CD14-positive monocyte (primary cell): ENCODE results near the gene GLIPR1L2. TPM values are rescaled to one million over a fixed set of nuclear protein-coding genes. Genes with fewer than 3 reads are reported as not detected.

ENCODE experiments used
- DNase-seq, 3 donors: peaks; one replicate each; pipeline ENCODE4 v3.0.0-alpha.2; 2011 to 2022
- H2AFZ ChIP-seq: 2 replicates; pipeline ENCODE4 v1.6.0; 2012; ENCODE audit warnings: mild to moderate bottlenecking, low read depth, low read length, inconsistent platforms; ENCODE audit not compliant: insufficient read depth, poor library complexity, severe bottlenecking
- H3K27ac ChIP-seq, 2 donors: 1 replicate in 1 of 2; 2 replicates in 1 of 2; pipeline ENCODE4 v1.5.1; 2012 to 2013; ENCODE audit warnings: low read length in 2 of 2, control low read depth in 1 of 2, inconsistent platforms in 1 of 2, low read depth in 1 of 2, mild to moderate bottlenecking in 1 of 2
- H3K27me3 ChIP-seq, 2 donors: one replicate each; pipeline versions ENCODE4 v1.6.0 to v1.6.1; 2011 to 2013; ENCODE audit warnings: low read length in 2 of 2; ENCODE audit not compliant: control insufficient read depth in 2 of 2, insufficient read depth in 2 of 2
- H3K36me3 ChIP-seq, 2 donors: replicated peaks in 1 of 2; 1 replicate in 1 of 2; 2 replicates in 1 of 2; pipeline versions ENCODE4 v1.5.1 to v1.6.1; 2012 to 2013; ENCODE audit warnings: low read length in 2 of 2, control low read depth in 1 of 2, inconsistent platforms in 1 of 2, mild to moderate bottlenecking in 1 of 2; ENCODE audit not compliant: insufficient read depth in 2 of 2, control insufficient read depth in 1 of 2
- H3K4me1 ChIP-seq, 2 donors: 1 replicate in 1 of 2; 2 replicates in 1 of 2; pipeline versions ENCODE4 v1.5.1 to v1.6.1; 2012 to 2013; ENCODE audit warnings: low read length in 2 of 2, control low read depth in 1 of 2, inconsistent platforms in 1 of 2, mild to moderate bottlenecking in 1 of 2, moderate library complexity in 1 of 2; ENCODE audit not compliant: insufficient read depth in 2 of 2, control insufficient read depth in 1 of 2
- H3K4me2 ChIP-seq: replicated peaks from 2 replicates; pipeline ENCODE3; 2012; ENCODE audit warnings: low read length, moderate library complexity, mild to moderate bottlenecking; ENCODE audit not compliant: poor library complexity, severe bottlenecking; ENCODE audit errors: extremely low read depth
- H3K4me3 ChIP-seq, 3 experiments: fragments of 200-600 bp in 1 of 3; sonication (generic) in 1 of 3; replicated peaks in 1 of 3; 1 replicate in 2 of 3; 2 replicates in 1 of 3; pipeline ENCODE4 v1.5.1; 2011 to 2013; ENCODE audit warnings: low read length in 3 of 3, mild to moderate bottlenecking in 3 of 3, control low read depth in 2 of 3, low read depth in 2 of 3, inconsistent platforms in 1 of 3, moderate library complexity in 1 of 3
- H3K79me2 ChIP-seq: 2 replicates; pipeline ENCODE4 v1.6.0; 2012; ENCODE audit warnings: mild to moderate bottlenecking, control low read depth, inconsistent platforms, low read length, moderate library complexity; ENCODE audit not compliant: insufficient read depth
- H3K9ac ChIP-seq: 2 replicates; pipeline ENCODE4 v1.6.0; 2017; ENCODE audit warnings: low read length, mild to moderate bottlenecking; ENCODE audit not compliant: insufficient read depth, poor library complexity, severe bottlenecking
- H3K9me3 ChIP-seq, 2 donors: replicated peaks in 1 of 2; 1 replicate in 1 of 2; 2 replicates in 1 of 2; pipeline versions ENCODE4 v1.5.1 to v1.6.1; 2012 to 2013; ENCODE audit warnings: low read length in 2 of 2, control low read depth in 1 of 2; ENCODE audit not compliant: control insufficient read depth in 1 of 2, insufficient read depth in 1 of 2
- H4K20me1 ChIP-seq: 2 replicates; pipeline ENCODE4 v1.6.0; 2012; ENCODE audit warnings: mild to moderate bottlenecking, low read length, control low read depth, moderate library complexity; ENCODE audit not compliant: insufficient read depth
- H3K27ac Mint-ChIP-seq, 7 donors: one replicate each; pipeline ENCODE4 v1.8.0; 2020; ENCODE audit warnings: mild to moderate bottlenecking in 7 of 7, mixed read lengths in 7 of 7, moderate library complexity in 6 of 7, inconsistent platforms in 2 of 7
- H3K27me3 Mint-ChIP-seq, 3 donors: one replicate each; pipeline ENCODE4 v1.8.0; 2021 to 2022; ENCODE audit warnings: low read depth in 3 of 3, mild to moderate bottlenecking in 3 of 3, mixed read lengths in 3 of 3, moderate library complexity in 3 of 3, inconsistent platforms in 1 of 3
- H3K36me3 Mint-ChIP-seq, 2 donors: one replicate each; pipeline ENCODE4 v1.8.0; 2020; ENCODE audit warnings: mixed read lengths in 2 of 2, inconsistent platforms in 1 of 2, mild to moderate bottlenecking in 1 of 2
- H3K4me1 Mint-ChIP-seq: one replicate; pipeline ENCODE4 v1.8.0; 2020; ENCODE audit warnings: mild to moderate bottlenecking, mixed read lengths
- H3K4me3 Mint-ChIP-seq, 2 donors: one replicate each; pipeline ENCODE4 v1.8.0; 2020; ENCODE audit warnings: mild to moderate bottlenecking in 2 of 2, mixed read lengths in 2 of 2, moderate library complexity in 1 of 2
- H3K9me3 Mint-ChIP-seq, 7 donors: one replicate each; pipeline ENCODE4 v1.8.0; 2020 to 2022; ENCODE audit warnings: mixed read lengths in 7 of 7, mild to moderate bottlenecking in 6 of 7, moderate library complexity in 6 of 7, inconsistent platforms in 2 of 7
- CTCF ChIP-seq: fragments of 200-600 bp; IDR thresholded peaks from one replicate; pipeline ENCODE4 v1.8.0; 2022; ENCODE audit warnings: antibody characterized with exemption, mild to moderate bottlenecking
- WGBS: methylation state at CpG from one replicate; pipeline ENCODE4 v1.1.5; 2013; ENCODE audit warnings: missing lambda C conversion rate; ENCODE audit not compliant: insufficient coverage; 5-methylcytosine and 5-hydroxymethylcytosine counted together
- intact Hi-C, 2 donors: fragments of 100-400 bp; cut with micrococcal nuclease; formaldehyde crosslinking; loops; one replicate each; pipeline versions ENCODE4 v1.15.0 to v1.15.1; 2023
- polyA plus RNA-seq, 3 donors: library from polyadenylated mRNA; depleted of rRNA in 1 of 3; unstranded in 2 of 3; stranded (reverse) in 1 of 3; fragments of 300-500 nt in 2 of 3; fragments of >200 nt in 1 of 3; fragmentation: Illumina TruSeq in 2 of 3; gene quantifications; 1 replicate in 2 of 3; 2 replicates in 1 of 3; pipeline ENCODE4 v1.2.3, GENCODE V29; 2012 to 2021

The GLIPR1L2 gene
- polyA plus RNA-seq, 3 donors: 0.11 to 0.24 TPM; not detected in 1

- Histone ChIP-seq H3K4me1 (no peaks in the 10 kb centered on the region), H3K79me2 (no peaks in the 10 kb centered on the region), H2AFZ (no peak overlapping the region), H3K9me3 (no peaks in the 10 kb centered on the region), H3K4me2 (no peak overlapping the region), H4K20me1 (no peaks in the 10 kb centered on the region), H3K27ac (no peak overlapping the region), H3K9ac (no peak overlapping the region), H3K36me3 (no peaks in the 10 kb centered on the region), H3K4me3 (no peak overlapping the region), H3K27me3 (no peaks in the 10 kb centered on the region)
- no CpG with 5 or more reads among the region's 1 CpG for WGBS
- Mint-ChIP-seq H3K27ac (no peak overlapping the region), H3K4me1 (no peaks in the 10 kb centered on the region), H3K9me3 (peaks cover 0 to 6% (median 2%) of the 10 kb centered on the region in 7 donors), H3K27me3 (peaks cover 0 to 1% (median 0%) of the 10 kb centered on the region in 3 donors), H3K36me3 (no peaks in the 10 kb centered on the region), H3K4me3 (no peak overlapping the region)
- TF ChIP-seq CTCF: no peak
- no peak for DNase-seq
- intact Hi-C loops: loop anchor here in 1 of 2 donors (10.0 kb wide), 1 partner anchor 69 kb away; the partner anchor contains the start of genes CAPS2 and GLIPR1L1
Measured at GRCh38 chr12:75404231-75404630, 13.3 kb downstream of the GLIPR1L2 start.

- H3K9me3 ChIP-seq: no peaks in the 10 kb centered on the region
- no peaks in the 10 kb centered on the region for H3K4me1 ChIP-seq
- Mint-ChIP-seq H3K4me1 (no peaks in the 10 kb centered on the region), H3K9me3 (peaks cover 0 to 6% (median 2%) of the 10 kb centered on the region in 7 donors), H3K4me3 (no peak overlapping the region), H3K27me3 (peaks cover 0 to 1% (median 0%) of the 10 kb centered on the region in 3 donors), H3K36me3 (no peaks in the 10 kb centered on the region), H3K27ac (no peak overlapping the region)
- H4K20me1 ChIP-seq: no peaks in the 10 kb centered on the region
- H3K4me3 ChIP-seq: no peak overlapping the region
- no peak for TF ChIP-seq CTCF
- H3K9ac ChIP-seq: no peak overlapping the region
- no peak overlapping the region for H2AFZ ChIP-seq
- no peaks in the 10 kb centered on the region for H3K36me3 ChIP-seq
- H3K27me3 ChIP-seq: no peaks in the 10 kb centered on the region
- no peaks in the 10 kb centered on the region for H3K79me2 ChIP-seq
- no peak for DNase-seq
- intact Hi-C loops: loop anchor here in 1 of 2 donors (10.0 kb wide), 1 partner anchor 73 kb away; the partner anchor contains the start of genes CAPS2 and GLIPR1L1
- H3K27ac ChIP-seq: no peak overlapping the region
- no peak overlapping the region for H3K4me2 ChIP-seq
Measured at GRCh38 chr12:75407683-75408082, 16.8 kb downstream of the GLIPR1L2 start.
